ENCODE measurements around the gene KCNK18. TPM values are rescaled to one million over a fixed set of nuclear protein-coding genes. Genes with fewer than 3 reads are reported as not detected.

KCNK18 gene
- total RNA-seq, 2 donors from 2014 or later = not detected

- Histone ChIP-seq H3K9ac (ENCODE audit: extremely low read depth, low read length, poor library complexity, severe bottlenecking) (no peak overlapping the region), H3K27me3 (ENCODE audit: control insufficient read depth, insufficient read depth, low read length, poor library complexity, severe bottlenecking) (peaks cover 67% of the 10 kb centered on the region), H3K27ac (ENCODE audit: low read depth, low read length) (no peak overlapping the region), H3K36me3 (ENCODE audit: control insufficient read depth, insufficient read depth, low read length) (no peaks in the 10 kb centered on the region), H3K9me3 (ENCODE audit: control insufficient read depth, low read length) (no peaks in the 10 kb centered on the region), H3K4me1 (ENCODE audit: control insufficient read depth, insufficient read depth, low read length) (no peaks in the 10 kb centered on the region), H3K4me3 (ENCODE audit: low read length) (peak overlapping the region; percentile 74)
- peak overlapping the region; percentile 63 for H3K4me3 Mint-ChIP-seq
- no peaks in the 10 kb centered on the region for H3K36me3 Mint-ChIP-seq (ENCODE audit: low read depth)
- H3K27ac Mint-ChIP-seq = no peak overlapping the region
- peak; percentile 92 for TF ChIP-seq CTCF (conservative IDR thresholded peaks at IDR 0.05)
- 10 to 14% methylated on average over 12 to 16 of the region's 16 CpGs for WGBS, 2 experiments (ENCODE audit: insufficient coverage in 1 of 2, insufficient read length in 1 of 2)
- peak; percentile 97 for DNase-seq
- H3K27me3 Mint-ChIP-seq (ENCODE audit: insufficient read depth) = peaks cover 88% of the 10 kb centered on the region
- H3K4me1 Mint-ChIP-seq = peaks cover 13% of the 10 kb centered on the region
- no peaks in the 10 kb centered on the region for H3K9me3 Mint-ChIP-seq
Measured at GRCh38 chr10:117174439-117175214, 22.7 kb upstream of the KCNK18 start.

- H3K36me3 ChIP-seq (ENCODE audit: control insufficient read depth, insufficient read depth, low read length) = no peaks in the 10 kb centered on the region
- peaks cover 65% of the 10 kb centered on the region for H3K27me3 ChIP-seq (ENCODE audit: control insufficient read depth, insufficient read depth, low read length, poor library complexity, severe bottlenecking)
- no peak overlapping the region for H3K27ac Mint-ChIP-seq
- no peak overlapping the region for H3K9ac ChIP-seq (ENCODE audit: extremely low read depth, low read length, poor library complexity, severe bottlenecking)
- no peaks in the 10 kb centered on the region for H3K4me1 ChIP-seq (ENCODE audit: control insufficient read depth, insufficient read depth, low read length)
- H3K4me1 Mint-ChIP-seq = peaks cover 13% of the 10 kb centered on the region
- H3K27ac ChIP-seq (ENCODE audit: low read depth, low read length) = no peak overlapping the region
- WGBS, 2 experiments (ENCODE audit: insufficient coverage in 1 of 2, insufficient read length in 1 of 2) = 3 to 5% methylated on average over 35 to 46 of the region's 46 CpGs
- peak overlapping the region; percentile 74 for H3K4me3 ChIP-seq (ENCODE audit: low read length)
- no peaks in the 10 kb centered on the region for H3K36me3 Mint-ChIP-seq (ENCODE audit: low read depth)
- peak overlapping the region; percentile 63 for H3K4me3 Mint-ChIP-seq
- DNase-seq = peak; percentile 72
- no peaks in the 10 kb centered on the region for H3K9me3 Mint-ChIP-seq
- TF ChIP-seq CTCF (conservative IDR thresholded peaks at IDR 0.05) = peak; percentile 22
- no peaks in the 10 kb centered on the region for H3K9me3 ChIP-seq (ENCODE audit: control insufficient read depth, low read length)
- peaks cover 88% of the 10 kb centered on the region for H3K27me3 Mint-ChIP-seq (ENCODE audit: insufficient read depth)
Measured at GRCh38 chr10:117175215-117175900, 21.9 kb upstream of the KCNK18 start.

DNA sequence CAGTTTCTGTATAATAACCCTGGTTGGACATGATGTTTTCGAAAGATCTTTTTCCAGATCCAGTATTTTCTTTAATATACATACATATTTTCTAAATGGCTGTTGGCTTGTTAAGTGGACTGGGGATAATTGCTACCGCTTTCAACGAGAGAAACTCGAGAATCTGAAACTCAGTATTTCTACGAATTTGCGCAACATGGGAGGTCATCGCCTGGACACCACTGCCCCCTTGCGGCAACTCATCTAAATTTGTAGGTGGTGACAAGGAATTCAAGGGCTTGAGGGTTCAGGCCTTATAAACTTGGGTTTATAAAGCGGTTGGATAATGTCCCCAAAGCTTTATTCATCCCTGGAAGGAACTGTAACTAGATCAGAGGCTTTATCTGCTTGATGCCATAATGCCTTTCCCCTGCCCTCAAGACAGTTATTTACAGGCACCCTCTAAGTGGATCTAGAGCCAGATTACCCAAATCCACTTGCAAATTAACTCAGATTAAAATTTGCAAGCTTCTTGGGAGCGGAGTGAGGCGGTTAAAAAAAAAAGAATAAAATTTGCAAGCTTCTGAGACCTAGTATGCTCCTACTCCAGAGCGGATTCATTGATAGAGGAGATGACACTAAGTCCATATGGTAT lies 21.3 kb upstream of the KCNK18 start:
- peak; percentile 93 for TF ChIP-seq CTCF (conservative IDR thresholded peaks at IDR 0.05)
- no peaks in the 10 kb centered on the region for H3K4me1 ChIP-seq (ENCODE audit: control insufficient read depth, insufficient read depth, low read length)
- H3K4me3 Mint-ChIP-seq = peak overlapping the region; percentile 63
- H3K4me1 Mint-ChIP-seq = peaks cover 13% of the 10 kb centered on the region
- DNase-seq = peak; percentile 92
- H3K27ac Mint-ChIP-seq = no peak overlapping the region
- H3K9me3 Mint-ChIP-seq = no peaks in the 10 kb centered on the region
- no peaks in the 10 kb centered on the region for H3K36me3 Mint-ChIP-seq (ENCODE audit: low read depth)
- H3K4me3 ChIP-seq (ENCODE audit: low read length) = peak overlapping the region; percentile 74
- H3K27ac ChIP-seq (ENCODE audit: low read depth, low read length) = no peak overlapping the region
- H3K36me3 ChIP-seq (ENCODE audit: control insufficient read depth, insufficient read depth, low read length) = no peaks in the 10 kb centered on the region
- H3K27me3 ChIP-seq (ENCODE audit: control insufficient read depth, insufficient read depth, low read length, poor library complexity, severe bottlenecking) = peaks cover 64% of the 10 kb centered on the region
- no peak overlapping the region for H3K9ac ChIP-seq (ENCODE audit: extremely low read depth, low read length, poor library complexity, severe bottlenecking)
- no peaks in the 10 kb centered on the region for H3K9me3 ChIP-seq (ENCODE audit: control insufficient read depth, low read length)
- WGBS, 2 experiments (ENCODE audit: insufficient coverage in 1 of 2, insufficient read length in 1 of 2) = 0 to 25% methylated on average over 7 to 12 of the region's 12 CpGs
- H3K27me3 Mint-ChIP-seq (ENCODE audit: insufficient read depth) = peaks cover 84% of the 10 kb centered on the region
